Measurements from ENCODE around the gene CERKL.

CERKL gene

DNA sequence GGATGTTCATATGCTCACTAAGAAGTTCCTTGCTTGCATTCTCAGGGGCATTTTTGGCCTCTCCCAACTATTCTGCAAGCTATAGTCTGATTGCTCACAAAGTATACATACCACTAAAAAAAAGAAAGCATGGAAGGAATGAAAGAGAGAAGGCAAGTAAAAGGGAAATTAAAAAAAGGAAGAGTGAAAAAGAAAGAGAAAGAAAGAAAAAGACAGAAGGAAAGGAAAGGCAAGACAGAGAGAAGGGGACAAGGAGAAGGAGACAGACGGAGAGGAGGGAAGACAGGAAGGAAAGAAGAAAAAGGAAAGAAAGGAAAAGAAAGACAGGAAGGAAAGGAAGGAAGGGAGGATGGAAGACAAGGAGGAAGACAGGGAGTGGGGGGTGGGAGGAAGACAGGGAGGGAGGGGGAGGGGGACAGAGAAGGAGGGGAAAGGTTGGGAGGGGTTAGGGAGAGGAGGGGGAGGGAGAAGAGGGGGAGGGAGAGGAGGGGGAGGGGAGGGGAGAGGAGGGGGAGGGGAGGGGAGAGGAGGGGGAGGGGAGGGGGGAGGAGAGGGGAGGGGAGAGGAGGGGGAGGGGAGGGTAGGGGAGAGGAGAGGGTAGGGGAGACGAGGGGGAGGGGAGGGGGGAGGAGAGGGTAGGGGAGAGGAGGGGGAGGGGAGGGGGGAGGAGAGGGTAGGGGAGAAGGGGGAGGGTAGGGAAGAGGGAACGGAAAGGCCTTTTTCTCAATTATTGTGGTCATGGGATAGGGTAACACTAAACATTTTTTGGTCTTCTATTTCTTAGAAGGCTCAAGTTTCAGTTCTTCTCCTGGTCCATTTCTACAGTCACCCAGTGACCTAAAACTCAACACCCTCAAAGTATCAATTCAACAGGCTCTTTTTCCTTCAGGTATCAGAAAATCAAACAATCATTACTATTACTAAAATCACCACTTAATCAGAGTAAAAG is 50.7 kb downstream of the CERKL start:
- DNase-seq (ENCODE audit: low spot score) = no peak
- TF ChIP-seq CTCF (IDR thresholded peaks at IDR 0.05; ENCODE audit: extremely low read depth, missing control alignments) = no peak

GRCh38 chr2:181602017-181602416 is 54.9 kb downstream of the CERKL start:
- DNase-seq (ENCODE audit: low spot score) = no peak

DNA sequence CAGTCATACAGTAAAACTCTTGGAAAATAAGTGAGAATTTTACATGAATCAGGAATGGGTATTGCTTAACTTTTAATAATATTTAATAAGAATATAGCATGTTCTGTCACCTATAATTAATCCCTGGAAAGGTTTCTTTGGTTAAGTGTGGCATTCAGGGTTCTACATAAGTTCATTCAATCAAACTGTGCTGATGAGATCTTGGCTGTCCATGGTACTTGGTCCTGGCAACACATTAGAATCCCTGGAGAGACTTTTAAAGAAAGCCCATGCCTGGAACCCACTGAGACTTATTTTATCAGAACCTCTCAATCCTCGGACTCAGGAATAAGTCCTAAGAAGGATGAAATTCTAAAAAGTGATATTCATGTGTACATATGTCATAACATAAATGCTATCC is 60.3 kb downstream of the CERKL start:
- TF ChIP-seq CTCF (IDR thresholded peaks at IDR 0.05; ENCODE audit: extremely low read depth, missing control alignments) = no peak
- no peak for DNase-seq (ENCODE audit: low spot score)

More at GRCh38 chr2:181602017-181602416, 54.9 kb downstream of the CERKL start:
- no peak for TF ChIP-seq CTCF (IDR thresholded peaks at IDR 0.05; ENCODE audit: extremely low read depth, missing control alignments)

- DNase-seq (ENCODE audit: low spot score) = no peak
- no peak for TF ChIP-seq CTCF (IDR thresholded peaks at IDR 0.05; ENCODE audit: extremely low read depth, missing control alignments)
These were observed 62.6 kb downstream of the CERKL start for GRCh38 chr2:181594322-181594721.

GRCh38 chr2:181589779-181590178 is 67.1 kb downstream of the CERKL start:
- no peak for DNase-seq (ENCODE audit: low spot score)
- TF ChIP-seq CTCF (IDR thresholded peaks at IDR 0.05; ENCODE audit: extremely low read depth, missing control alignments) = no peak

GRCh38 chr2:181588546-181588945 is 68.4 kb downstream of the CERKL start:
- no peak for DNase-seq (ENCODE audit: low spot score)
- no peak for TF ChIP-seq CTCF (IDR thresholded peaks at IDR 0.05; ENCODE audit: extremely low read depth, missing control alignments)

DNA sequence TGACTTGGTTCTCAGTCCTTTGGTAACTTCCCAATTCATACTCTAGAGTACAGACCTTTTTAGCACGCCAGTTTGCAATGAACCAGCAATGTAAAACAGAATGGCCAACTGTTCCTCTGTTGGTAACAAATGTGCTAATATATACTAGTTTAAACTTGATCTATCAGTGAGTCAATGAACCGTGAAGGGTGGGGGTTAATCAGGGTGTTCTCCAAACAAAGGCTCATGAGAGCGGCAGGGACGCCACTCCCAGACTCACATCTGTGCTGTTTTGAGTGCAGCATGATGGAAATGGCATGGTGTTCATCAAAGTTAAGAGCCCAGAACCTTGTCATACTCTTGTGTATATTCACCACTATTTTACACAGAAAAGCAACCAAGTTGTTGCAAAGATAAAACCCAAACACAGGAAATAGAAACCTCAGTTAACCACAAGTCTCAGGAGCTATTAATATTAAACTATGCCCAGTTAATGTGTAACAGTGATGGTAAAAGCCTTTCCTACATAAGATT is 70.3 kb downstream of the CERKL start:
- DNase-seq (ENCODE audit: low spot score) = peak; percentile 23
- no peak for TF ChIP-seq CTCF (IDR thresholded peaks at IDR 0.05; ENCODE audit: extremely low read depth, missing control alignments)
